ENCODE data around the gene BRSK2. TPM values are rescaled to one million over a fixed set of nuclear protein-coding genes. Genes with fewer than 3 reads are reported as not detected.

BRSK2 gene
- polyA plus RNA-seq, 1 experiment = 0.28 TPM

- no peak for DNase-seq (ENCODE audit: low read depth)
- peaks cover 12% of the 10 kb centered on the region for H3K36me3 ChIP-seq (ENCODE audit: control insufficient read depth, insufficient read depth, low read length)
- H3K27me3 ChIP-seq (ENCODE audit: control insufficient read depth, insufficient read depth, low read length) = no peaks in the 10 kb centered on the region
- POLR2A ChIA-PET = no interaction called here
- no peak for TF ChIP-seq CTCF (IDR thresholded peaks at IDR 0.05; ENCODE audit: insufficient read depth, low read depth, low read length)
- CTCF ChIA-PET = no interaction called here
- H3K4me3 ChIP-seq (ENCODE audit: low read depth, low read length) = no peak overlapping the region
These were observed 80.4 kb downstream of the BRSK2 start for GRCh38 chr11:1469911-1470680.

- POLR2A ChIA-PET = no interaction called here
- Histone ChIP-seq H3K4me3 (ENCODE audit: low read depth, low read length) (no peak overlapping the region), H3K36me3 (ENCODE audit: control insufficient read depth, insufficient read depth, low read length) (peaks cover 16% of the 10 kb centered on the region), H3K27me3 (ENCODE audit: control insufficient read depth, insufficient read depth, low read length) (no peaks in the 10 kb centered on the region)
- no peak for DNase-seq (ENCODE audit: low read depth)
- no peak for TF ChIP-seq CTCF (IDR thresholded peaks at IDR 0.05; ENCODE audit: insufficient read depth, low read depth, low read length)
- CTCF ChIA-PET = no interaction called here
These were observed 81.2 kb downstream of the BRSK2 start for GRCh38 chr11:1470681-1471611.

DNA sequence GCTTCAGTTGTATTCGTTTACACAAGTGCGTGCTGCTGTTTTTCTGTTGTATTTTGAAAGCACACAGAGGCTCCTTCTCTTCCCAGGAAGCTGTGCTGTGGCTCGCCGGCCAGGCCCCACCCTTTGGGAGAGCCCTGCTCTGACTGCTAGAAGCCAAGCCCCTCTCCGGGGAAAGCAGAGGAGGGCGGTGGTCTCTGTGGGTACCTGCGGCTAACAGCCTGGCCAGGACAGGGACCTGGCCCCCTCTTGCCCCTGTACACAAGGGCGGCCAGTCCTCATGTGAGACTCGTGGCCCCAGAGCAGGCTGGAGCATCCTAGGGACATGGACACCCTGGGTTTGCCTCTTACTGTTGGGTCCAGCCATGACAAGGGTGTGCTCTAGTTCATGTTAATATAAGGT is 82.0 kb downstream of the BRSK2 start:
- no peak overlapping the region for H3K4me3 ChIP-seq (ENCODE audit: low read depth, low read length)
- TF ChIP-seq CTCF (IDR thresholded peaks at IDR 0.05; ENCODE audit: insufficient read depth, low read depth, low read length) = no peak
- DNase-seq (ENCODE audit: low read depth) = no peak
- ChIA-PET POLR2A (no interaction called here), CTCF (interaction anchor here (0.6 kb wide), 1 partner anchor 126 kb away, joined by 3 read pairs; the partner anchor contains the start of gene KRTAP5-2)
- no peaks in the 10 kb centered on the region for H3K27me3 ChIP-seq (ENCODE audit: control insufficient read depth, insufficient read depth, low read length)
- H3K36me3 ChIP-seq (ENCODE audit: control insufficient read depth, insufficient read depth, low read length) = peaks cover 16% of the 10 kb centered on the region

DNA sequence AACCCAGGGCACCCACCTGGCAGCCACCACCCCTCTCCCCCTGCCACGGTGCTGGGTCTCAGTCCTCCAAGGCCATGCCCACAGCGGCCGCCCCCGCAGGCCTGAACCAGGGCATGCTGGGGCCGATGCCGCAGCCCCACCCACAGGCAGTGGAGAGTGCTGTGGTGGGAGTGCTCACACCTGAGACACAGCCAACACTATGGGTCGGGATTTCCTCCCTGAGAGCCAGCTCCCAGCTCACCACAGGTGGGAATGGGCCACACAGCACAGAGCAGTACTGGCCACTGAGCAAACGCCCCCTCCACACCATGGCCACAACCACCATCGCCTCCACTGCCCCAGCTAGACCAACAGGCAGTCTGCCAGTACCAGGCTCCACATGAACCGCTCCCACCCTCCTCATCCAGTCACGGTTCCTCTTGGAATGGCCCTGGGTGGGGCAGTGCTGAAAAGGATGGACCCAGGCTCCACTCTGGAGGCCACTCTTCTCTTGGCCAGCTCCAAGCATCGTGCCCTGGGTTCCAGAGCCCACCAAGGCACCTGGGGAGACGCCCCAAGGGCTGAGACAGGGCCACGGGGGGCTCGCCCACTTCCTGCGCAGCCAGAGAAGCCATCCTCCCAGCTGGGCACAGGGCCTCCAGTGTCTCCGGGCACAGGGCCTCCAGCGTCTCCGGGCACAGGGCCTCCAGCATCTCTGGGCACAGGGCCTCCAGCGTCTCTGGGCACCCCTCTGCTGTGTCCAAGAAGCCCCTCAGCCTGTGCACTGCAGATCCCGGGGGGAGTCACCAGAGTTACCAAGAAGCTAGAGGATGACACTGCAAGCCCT is 82.7 kb downstream of the BRSK2 start:
- Histone ChIP-seq H3K27me3 (ENCODE audit: control insufficient read depth, insufficient read depth, low read length) (no peaks in the 10 kb centered on the region), H3K36me3 (ENCODE audit: control insufficient read depth, insufficient read depth, low read length) (peaks cover 16% of the 10 kb centered on the region), H3K4me3 (ENCODE audit: low read depth, low read length) (no peak overlapping the region)
- TF ChIP-seq CTCF (IDR thresholded peaks at IDR 0.05; ENCODE audit: insufficient read depth, low read depth, low read length) = no peak
- POLR2A ChIA-PET = no interaction called here
- CTCF ChIA-PET = interaction anchor here (0.6 kb wide), 1 partner anchor 126 kb away, joined by 3 read pairs; the partner anchor contains the start of gene KRTAP5-2
- DNase-seq (ENCODE audit: low read depth) = no peak
